ENCODE measurements around the gene SLAMF9. TPM values are rescaled to one million over a fixed set of nuclear protein-coding genes. Genes with fewer than 3 reads are reported as not detected.

SLAMF9 gene
- not detected for total RNA-seq
- long read RNA-seq, result 0 reads

- H3K27ac ChIP-seq, result no peak within 1 kb of the TSS
Measured at GRCh38 chr1:159953536-159954515, at the start of gene SLAMF9. SLAMF9 (minus strand) TSS chr1:159954237; CDS start chr1:159954137, 100 bp downstream.

GRCh38 chr1:160001440-160001839 is 47.4 kb upstream of the SLAMF9 start:
- TF ChIP-seq CTCF (IDR thresholded peaks at IDR 0.05), result no peak
- no peak for DNase-seq
- H3K27ac ChIP-seq, result no peak overlapping the region
- peaks cover 6% of the 10 kb centered on the region for H3K27me3 ChIP-seq
- H3K9me3 ChIP-seq, result no peaks in the 10 kb centered on the region
- no peak overlapping the region for H3K4me3 ChIP-seq
- no peaks in the 10 kb centered on the region for H3K36me3 ChIP-seq
- intact Hi-C loops (cut with DNase I), result no loop called here
- H3K4me1 ChIP-seq, result no peaks in the 10 kb centered on the region
- ATAC-seq, result no peak

More at GRCh38 chr1:159953536-159954515, at the start of gene SLAMF9:
- no peaks in the 10 kb centered on the region for H3K4me1 ChIP-seq
- peaks cover 3% of the 10 kb centered on the region for H3K27me3 ChIP-seq
- DNase-seq (no peak), ATAC-seq (peak; percentile 60)
- H3K36me3 ChIP-seq, result no peaks in the 10 kb centered on the region
- intact Hi-C loops (cut with DNase I), result no loop called here
- no peak within 1 kb of the TSS for H3K4me3 ChIP-seq
- no peak for TF ChIP-seq CTCF (IDR thresholded peaks at IDR 0.05)
- no peaks in the 10 kb centered on the region for H3K9me3 ChIP-seq

GRCh38 chr1:159999204-159999603 is 45.2 kb upstream of the SLAMF9 start:
- peaks cover 6% of the 10 kb centered on the region for H3K27me3 ChIP-seq
- no peak for TF ChIP-seq CTCF (IDR thresholded peaks at IDR 0.05)
- H3K4me1 ChIP-seq, result no peaks in the 10 kb centered on the region
- ATAC-seq (no peak), DNase-seq (no peak)
- no peaks in the 10 kb centered on the region for H3K9me3 ChIP-seq
- H3K36me3 ChIP-seq, result no peaks in the 10 kb centered on the region
- H3K4me3 ChIP-seq, result no peak overlapping the region
- no peak overlapping the region for H3K27ac ChIP-seq
- intact Hi-C loops (cut with DNase I), result no loop called here

- intact Hi-C loops (cut with DNase I), result no loop called here
Measured at GRCh38 chr1:159996653-159997052, 42.6 kb upstream of the SLAMF9 start.

GRCh38 chr1:159994896-159995295 is 40.9 kb upstream of the SLAMF9 start:
- H3K4me3 ChIP-seq, result no peak overlapping the region
- no peaks in the 10 kb centered on the region for H3K27me3 ChIP-seq
- no peak for TF ChIP-seq CTCF (IDR thresholded peaks at IDR 0.05)
- intact Hi-C loops (cut with DNase I), result no loop called here
- DNase-seq, result no peak
- ATAC-seq, result no peak
- no peaks in the 10 kb centered on the region for H3K36me3 ChIP-seq
- peaks cover 10% of the 10 kb centered on the region for H3K4me1 ChIP-seq
- H3K27ac ChIP-seq, result no peak overlapping the region
- H3K9me3 ChIP-seq, result no peaks in the 10 kb centered on the region

More at GRCh38 chr1:159996653-159997052, 42.6 kb upstream of the SLAMF9 start:
- Histone ChIP-seq H3K4me1 (peaks cover 4% of the 10 kb centered on the region), H3K9me3 (no peaks in the 10 kb centered on the region), H3K36me3 (no peaks in the 10 kb centered on the region), H3K27ac (no peak overlapping the region), H3K4me3 (no peak overlapping the region), H3K27me3 (peaks cover 6% of the 10 kb centered on the region)
- DNase-seq, result no peak
- ATAC-seq, result peak; percentile 98
- no peak for TF ChIP-seq CTCF (IDR thresholded peaks at IDR 0.05)
